ENCODE data around the gene SH2D3C.

SH2D3C gene

GRCh38 chr9:127773272-127773671, 5.2 kb downstream of the SH2D3C start:
- H4K20me1 ChIP-seq (ENCODE audit: insufficient read depth, low read length) = no peaks in the 10 kb centered on the region
- no peaks in the 10 kb centered on the region for H3K27me3 ChIP-seq (replicated peaks; ENCODE audit: insufficient read depth, low read length)
- peaks cover 6% of the 10 kb centered on the region; the same call in 1 of the 2 replicates for H3K36me3 ChIP-seq (replicated peaks; ENCODE audit: insufficient read depth, low read length)
- H3K27ac ChIP-seq (ENCODE audit: low read length) = no peak overlapping the region
- no peak for DNase-seq
- H2AFZ ChIP-seq (ENCODE audit: low read length) = no peak overlapping the region
- no peaks in the 10 kb centered on the region for H3K9me3 ChIP-seq (replicated peaks; ENCODE audit: insufficient read depth, low read length)
- H3K4me2 ChIP-seq (ENCODE audit: low read depth, low read length) = no peak overlapping the region
- peaks cover 69% of the 10 kb centered on the region for H3K79me2 ChIP-seq (ENCODE audit: low read length)
- H3K4me3 ChIP-seq (ENCODE audit: low read length) = no peak overlapping the region
- H3K9me2 ChIP-seq (replicated peaks; ENCODE audit: insufficient read depth, low read length) = no peaks in the 10 kb centered on the region
- H3F3A ChIP-seq (ENCODE audit: insufficient read depth, low read length) = peaks cover 44% of the 10 kb centered on the region
- no peak overlapping the region for H3K9ac ChIP-seq (ENCODE audit: low read length)
- peaks cover 21% of the 10 kb centered on the region for H3K4me1 ChIP-seq (ENCODE audit: low read length)
- no peak for TF ChIP-seq EZH2 (optimal IDR thresholded peaks at IDR 0.05; ENCODE audit: low read depth, low read length)
- no peak for TF ChIP-seq EZH2phosphoT487 (IDR thresholded peaks at IDR 0.05; ENCODE audit: low read length)
- TF ChIP-seq CTCF (IDR thresholded peaks at IDR 0.05; ENCODE audit: low read length) = no peak

- Histone ChIP-seq H3K36me3 (replicated peaks; ENCODE audit: insufficient read depth, low read length) (peaks cover 6% of the 10 kb centered on the region; the same call in 1 of the 2 replicates), H3K79me2 (ENCODE audit: low read length) (peaks cover 69% of the 10 kb centered on the region), H2AFZ (ENCODE audit: low read length) (no peak overlapping the region), H3K9ac (ENCODE audit: low read length) (no peak overlapping the region), H3K4me3 (ENCODE audit: low read length) (no peak overlapping the region), H3K9me3 (replicated peaks; ENCODE audit: insufficient read depth, low read length) (no peaks in the 10 kb centered on the region), H3K27ac (ENCODE audit: low read length) (no peak overlapping the region), H3K4me1 (ENCODE audit: low read length) (peaks cover 21% of the 10 kb centered on the region), H3K9me2 (replicated peaks; ENCODE audit: insufficient read depth, low read length) (no peaks in the 10 kb centered on the region), H3K27me3 (replicated peaks; ENCODE audit: insufficient read depth, low read length) (no peaks in the 10 kb centered on the region), H4K20me1 (ENCODE audit: insufficient read depth, low read length) (no peaks in the 10 kb centered on the region), H3K4me2 (ENCODE audit: low read depth, low read length) (no peak overlapping the region), H3F3A (ENCODE audit: insufficient read depth, low read length) (peaks cover 38% of the 10 kb centered on the region)
- no peak for DNase-seq
- TF ChIP-seq CTCF (IDR thresholded peaks at IDR 0.05; ENCODE audit: low read length) = no peak
- no peak for TF ChIP-seq EZH2 (optimal IDR thresholded peaks at IDR 0.05; ENCODE audit: low read depth, low read length)
- no peak for TF ChIP-seq EZH2phosphoT487 (IDR thresholded peaks at IDR 0.05; ENCODE audit: low read length)
These were observed 5.9 kb downstream of the SH2D3C start for GRCh38 chr9:127772603-127773002.

- H3K27ac ChIP-seq (ENCODE audit: low read length) = peak overlapping the region; percentile 40; the same call in 1 of the 2 replicates
These were observed 6.8 kb downstream of the SH2D3C start for GRCh38 chr9:127771570-127772189.

More at GRCh38 chr9:127771570-127772189, 6.8 kb downstream of the SH2D3C start:
- Histone ChIP-seq H3K4me3 (ENCODE audit: low read length) (peak overlapping the region; percentile 74; the same call in 1 of the 2 replicates), H3K9me2 (replicated peaks; ENCODE audit: insufficient read depth, low read length) (no peaks in the 10 kb centered on the region), H3K79me2 (ENCODE audit: low read length) (peaks cover 68% of the 10 kb centered on the region), H3K9ac (ENCODE audit: low read length) (no peak overlapping the region), H3K36me3 (replicated peaks; ENCODE audit: insufficient read depth, low read length) (peaks cover 6% of the 10 kb centered on the region; the same call in 1 of the 2 replicates), H3K9me3 (replicated peaks; ENCODE audit: insufficient read depth, low read length) (no peaks in the 10 kb centered on the region), H3K4me1 (ENCODE audit: low read length) (peaks cover 23% of the 10 kb centered on the region), H4K20me1 (ENCODE audit: insufficient read depth, low read length) (no peaks in the 10 kb centered on the region), H3K27me3 (replicated peaks; ENCODE audit: insufficient read depth, low read length) (no peaks in the 10 kb centered on the region), H3K4me2 (ENCODE audit: low read depth, low read length) (peak overlapping the region; percentile 38), H3F3A (ENCODE audit: insufficient read depth, low read length) (peaks cover 31% of the 10 kb centered on the region), H2AFZ (ENCODE audit: low read length) (no peak overlapping the region)
- no peak for TF ChIP-seq EZH2 (optimal IDR thresholded peaks at IDR 0.05; ENCODE audit: low read depth, low read length)
- TF ChIP-seq EZH2phosphoT487 (IDR thresholded peaks at IDR 0.05; ENCODE audit: low read length) = no peak
- TF ChIP-seq CTCF (IDR thresholded peaks at IDR 0.05; ENCODE audit: low read length) = no peak
- DNase-seq = no peak
